ENCODE measurements around the gene ZNF621. TPM values are rescaled to one million over a fixed set of nuclear protein-coding genes. Genes with fewer than 3 reads are reported as not detected.

The ZNF621 gene
- total RNA-seq, 1 experiment from 2014 or later = 24.9 TPM

GRCh38 chr3:40518067-40518466 lies 6.7 kb upstream of the ZNF621 start:
- intact Hi-C loops (cut with micrococcal nuclease; ENCODE audit: unreplicated experiment) = no loop called here
- no peak for TF ChIP-seq TCF7L2 (IDR thresholded peaks at IDR 0.05; ENCODE audit: low read depth, low read length)
- TF ChIP-seq, protein P1, sequence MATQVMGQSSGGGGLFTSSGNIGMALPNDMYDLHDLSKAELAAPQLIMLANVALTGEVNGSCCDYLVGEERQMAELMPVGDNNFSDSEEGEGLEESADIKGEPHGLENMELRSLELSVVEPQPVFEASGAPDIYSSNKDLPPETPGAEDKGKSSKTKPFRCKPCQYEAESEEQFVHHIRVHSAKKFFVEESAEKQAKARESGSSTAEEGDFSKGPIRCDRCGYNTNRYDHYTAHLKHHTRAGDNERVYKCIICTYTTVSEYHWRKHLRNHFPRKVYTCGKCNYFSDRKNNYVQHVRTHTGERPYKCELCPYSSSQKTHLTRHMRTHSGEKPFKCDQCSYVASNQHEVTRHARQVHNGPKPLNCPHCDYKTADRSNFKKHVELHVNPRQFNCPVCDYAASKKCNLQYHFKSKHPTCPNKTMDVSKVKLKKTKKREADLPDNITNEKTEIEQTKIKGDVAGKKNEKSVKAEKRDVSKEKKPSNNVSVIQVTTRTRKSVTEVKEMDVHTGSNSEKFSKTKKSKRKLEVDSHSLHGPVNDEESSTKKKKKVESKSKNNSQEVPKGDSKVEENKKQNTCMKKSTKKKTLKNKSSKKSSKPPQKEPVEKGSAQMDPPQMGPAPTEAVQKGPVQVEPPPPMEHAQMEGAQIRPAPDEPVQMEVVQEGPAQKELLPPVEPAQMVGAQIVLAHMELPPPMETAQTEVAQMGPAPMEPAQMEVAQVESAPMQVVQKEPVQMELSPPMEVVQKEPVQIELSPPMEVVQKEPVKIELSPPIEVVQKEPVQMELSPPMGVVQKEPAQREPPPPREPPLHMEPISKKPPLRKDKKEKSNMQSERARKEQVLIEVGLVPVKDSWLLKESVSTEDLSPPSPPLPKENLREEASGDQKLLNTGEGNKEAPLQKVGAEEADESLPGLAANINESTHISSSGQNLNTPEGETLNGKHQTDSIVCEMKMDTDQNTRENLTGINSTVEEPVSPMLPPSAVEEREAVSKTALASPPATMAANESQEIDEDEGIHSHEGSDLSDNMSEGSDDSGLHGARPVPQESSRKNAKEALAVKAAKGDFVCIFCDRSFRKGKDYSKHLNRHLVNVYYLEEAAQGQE (IDR thresholded peaks at IDR 0.05; ENCODE audit: insufficient read depth in 1 of 2, low read depth in 2 of 2, low read length in 1 of 2) = no peak
- TF ChIP-seq SIN3A (IDR thresholded peaks at IDR 0.05; ENCODE audit: borderline replicate concordance, insufficient read depth, low read depth, low read length) = no peak
- no peak for TF ChIP-seq CTCF (IDR thresholded peaks at IDR 0.05)
- TF ChIP-seq POLR2AphosphoS5 (IDR thresholded peaks at IDR 0.05; ENCODE audit: low read depth, low read length) = no peak
- Histone ChIP-seq H3K4me3 (ENCODE audit: low read depth in 2 of 2, low read length in 2 of 2) (no peak overlapping the region), H3K27ac (ENCODE audit: low read length) (no peak overlapping the region), H3K36me3 (ENCODE audit: control insufficient read depth, insufficient read depth, low read length) (no peaks in the 10 kb centered on the region), H3K9me3 (ENCODE audit: control insufficient read depth, insufficient read depth, low read depth, low read length) (no peaks in the 10 kb centered on the region), H3K27me3 (ENCODE audit: control insufficient read depth, insufficient read depth, low read length) (no peaks in the 10 kb centered on the region), H3K4me1 (ENCODE audit: control insufficient read depth, insufficient read depth, low read length) (no peaks in the 10 kb centered on the region)
- BruUV-seq (replicated peaks) = no TSS peak
- POLR2A ChIA-PET = no interaction called here
- in situ Hi-C loops (cut with HindIII; ENCODE audit: low pct_unique_long_range_greater_than_20kb, low sequenced_read_pairs) = no loop called here
- DNase-seq (ENCODE audit: low read depth, low spot score) (no peak), ATAC-seq (no peak)
- CTCF ChIA-PET = no interaction called here

- no peak for DNase-seq (ENCODE audit: low read depth, low spot score)
- no peaks in the 10 kb centered on the region for H3K4me1 ChIP-seq (ENCODE audit: control insufficient read depth, insufficient read depth, low read length)
- H3K36me3 ChIP-seq (ENCODE audit: control insufficient read depth, insufficient read depth, low read length) = no peaks in the 10 kb centered on the region
- ChIA-PET CTCF (no interaction called here), POLR2A (no interaction called here)
- no TSS peak for BruUV-seq (replicated peaks)
- no peak overlapping the region for H3K4me3 ChIP-seq (ENCODE audit: low read depth in 2 of 2, low read length in 2 of 2)
- intact Hi-C loops (cut with micrococcal nuclease; ENCODE audit: unreplicated experiment) = no loop called here
- no peak overlapping the region for H3K27ac ChIP-seq (ENCODE audit: low read length)
- H3K9me3 ChIP-seq (ENCODE audit: control insufficient read depth, insufficient read depth, low read depth, low read length) = no peaks in the 10 kb centered on the region
- in situ Hi-C loops (cut with HindIII; ENCODE audit: low pct_unique_long_range_greater_than_20kb, low sequenced_read_pairs) = no loop called here
- ATAC-seq = no peak
- no peaks in the 10 kb centered on the region for H3K27me3 ChIP-seq (ENCODE audit: control insufficient read depth, insufficient read depth, low read length)
- TF ChIP-seq POLR2AphosphoS5 (IDR thresholded peaks at IDR 0.05; ENCODE audit: low read depth, low read length) (no peak), TCF7L2 (IDR thresholded peaks at IDR 0.05; ENCODE audit: low read depth, low read length) (no peak), SIN3A (IDR thresholded peaks at IDR 0.05; ENCODE audit: borderline replicate concordance, insufficient read depth, low read depth, low read length) (no peak), CTCF (IDR thresholded peaks at IDR 0.05) (no peak)
- TF ChIP-seq, protein P1 (IDR thresholded peaks at IDR 0.05; ENCODE audit: insufficient read depth in 1 of 2, low read depth in 2 of 2, low read length in 1 of 2) = no peak
Observed at GRCh38 chr3:40518848-40519247, 5.9 kb upstream of the ZNF621 start.
